IMR-90 (cell line): ENCODE results near the gene BRD3.

Source experiments
- CHD1 ChIP-seq: IDR thresholded peaks from 2 replicates; pipeline ENCODE4 v1.6.1; 2012; ENCODE audit warnings: low read depth, low read length, improper control_type of control experiment
- FOS ChIP-seq: fragments of 150-350 bp; IDR thresholded peaks from 2 replicates; pipeline ENCODE4 v1.6.1; 2016; ENCODE audit warnings: low read depth, low read length
- MAFK ChIP-seq: IDR thresholded peaks from 2 replicates; pipeline ENCODE4 v1.6.1; 2012; ENCODE audit warnings: low read depth, low read length, improper control_type of control experiment
- MAZ ChIP-seq: IDR thresholded peaks from 2 replicates; pipeline ENCODE4 v1.6.1; 2012; ENCODE audit warnings: low read depth, mild to moderate bottlenecking, low read length, improper control_type of control experiment, moderate library complexity, borderline replicate concordance
- MXI1 ChIP-seq: IDR thresholded peaks from 2 replicates; pipeline ENCODE4 v1.6.1; 2012; ENCODE audit warnings: low read depth, mild to moderate bottlenecking, low read length, moderate library complexity, borderline replicate concordance
- POLR2A ChIP-seq: IDR thresholded peaks from 2 replicates; pipeline ENCODE4 v1.6.1; 2012; ENCODE audit warnings: mild to moderate bottlenecking, low read depth, low read length
- RAD21 ChIP-seq: IDR thresholded peaks from 2 replicates; pipeline ENCODE4 v1.6.1; 2012; ENCODE audit warnings: low read length, improper control_type of control experiment
- RCOR1 ChIP-seq: IDR thresholded peaks from 2 replicates; pipeline ENCODE4 v1.6.1; 2012; ENCODE audit warnings: mild to moderate bottlenecking, low read length, improper control_type of control experiment; ENCODE audit not compliant: insufficient replicate concordance
- RFX5 ChIP-seq: IDR thresholded peaks from 2 replicates; pipeline ENCODE4 v1.8.0; 2012; ENCODE audit warnings: low read depth, mild to moderate bottlenecking, low read length, moderate library complexity
- USF2 ChIP-seq: fragments of 150-350 bp; IDR thresholded peaks from 2 replicates; pipeline ENCODE4 v1.6.1; 2017; ENCODE audit warnings: mild to moderate bottlenecking, antibody characterized with exemption, low read length, low read depth
- TF ChIP-seq, protein P1 (sequence below): conservative IDR thresholded peaks from 2 replicates; pipeline ENCODE4 v1.5.1; 2012; ENCODE audit warnings: mild to moderate bottlenecking, low read depth, low read length, improper control_type of control experiment
- TF ChIP-seq, protein P2 (sequence below): fragments of 150-350 bp; IDR thresholded peaks from 2 replicates; pipeline ENCODE4 v1.6.1; 2016; ENCODE audit warnings: low read depth, mild to moderate bottlenecking, low read length, moderate library complexity, borderline replicate concordance

- TF ChIP-seq POLR2A: peak; percentile 68
- TF ChIP-seq, protein P1, sequence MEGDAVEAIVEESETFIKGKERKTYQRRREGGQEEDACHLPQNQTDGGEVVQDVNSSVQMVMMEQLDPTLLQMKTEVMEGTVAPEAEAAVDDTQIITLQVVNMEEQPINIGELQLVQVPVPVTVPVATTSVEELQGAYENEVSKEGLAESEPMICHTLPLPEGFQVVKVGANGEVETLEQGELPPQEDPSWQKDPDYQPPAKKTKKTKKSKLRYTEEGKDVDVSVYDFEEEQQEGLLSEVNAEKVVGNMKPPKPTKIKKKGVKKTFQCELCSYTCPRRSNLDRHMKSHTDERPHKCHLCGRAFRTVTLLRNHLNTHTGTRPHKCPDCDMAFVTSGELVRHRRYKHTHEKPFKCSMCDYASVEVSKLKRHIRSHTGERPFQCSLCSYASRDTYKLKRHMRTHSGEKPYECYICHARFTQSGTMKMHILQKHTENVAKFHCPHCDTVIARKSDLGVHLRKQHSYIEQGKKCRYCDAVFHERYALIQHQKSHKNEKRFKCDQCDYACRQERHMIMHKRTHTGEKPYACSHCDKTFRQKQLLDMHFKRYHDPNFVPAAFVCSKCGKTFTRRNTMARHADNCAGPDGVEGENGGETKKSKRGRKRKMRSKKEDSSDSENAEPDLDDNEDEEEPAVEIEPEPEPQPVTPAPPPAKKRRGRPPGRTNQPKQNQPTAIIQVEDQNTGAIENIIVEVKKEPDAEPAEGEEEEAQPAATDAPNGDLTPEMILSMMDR: no peak
- TF ChIP-seq, protein P2, sequence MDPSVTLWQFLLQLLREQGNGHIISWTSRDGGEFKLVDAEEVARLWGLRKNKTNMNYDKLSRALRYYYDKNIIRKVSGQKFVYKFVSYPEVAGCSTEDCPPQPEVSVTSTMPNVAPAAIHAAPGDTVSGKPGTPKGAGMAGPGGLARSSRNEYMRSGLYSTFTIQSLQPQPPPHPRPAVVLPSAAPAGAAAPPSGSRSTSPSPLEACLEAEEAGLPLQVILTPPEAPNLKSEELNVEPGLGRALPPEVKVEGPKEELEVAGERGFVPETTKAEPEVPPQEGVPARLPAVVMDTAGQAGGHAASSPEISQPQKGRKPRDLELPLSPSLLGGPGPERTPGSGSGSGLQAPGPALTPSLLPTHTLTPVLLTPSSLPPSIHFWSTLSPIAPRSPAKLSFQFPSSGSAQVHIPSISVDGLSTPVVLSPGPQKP: no peak
- TF ChIP-seq MAFK: no peak
- 0 out of 2 replicates have a peak, but pooled peaks have one; percentile 15 for TF ChIP-seq MAZ
- TF ChIP-seq FOS: peak; percentile 69
- no peak for TF ChIP-seq CHD1
- no peak for TF ChIP-seq RFX5
- TF ChIP-seq USF2: no peak
- TF ChIP-seq RCOR1: no peak
- no peak for TF ChIP-seq RAD21
- TF ChIP-seq MXI1: peak; percentile 86; the same call in 1 of the 2 replicates
Observed at GRCh38 chr9:133990366-133991213, 77.2 kb downstream of the BRD3 start.
